Peyer's patch (tissue), 4 donors: ENCODE data around the gene RABAC1. TPM values are rescaled to one million over a fixed set of nuclear protein-coding genes. Genes with fewer than 3 reads are reported as not detected.

Experiments used
- DNase-seq, 3 donors: peaks; one replicate each; pipeline ENCODE4 v3.0.0-alpha.2; 2017 to 2019
- H3K27ac ChIP-seq, 4 donors: fragments of 200-600 bp; sonication (generic); one replicate each; pipeline ENCODE4 v1.5.1; 2016 to 2019
- H3K27me3 ChIP-seq, 2 donors: fragments of 200-600 bp; sonication (generic); one replicate each; pipeline ENCODE4 v1.5.1; 2019
- H3K36me3 ChIP-seq, 3 donors: fragments of 200-600 bp; sonication (generic); one replicate each; pipeline ENCODE4 v1.5.1; 2016 to 2019
- H3K4me1 ChIP-seq, 4 donors: fragments of 200-600 bp; sonication (generic); one replicate each; pipeline ENCODE4 v1.5.1; 2016 to 2019
- H3K4me3 ChIP-seq, 4 donors: fragments of 200-600 bp; sonication (generic); 1 replicate in 3 of 4; 2 replicates in 1 of 4; pipeline ENCODE4 v1.5.1; 2016 to 2019; ENCODE audit warnings: mild to moderate bottlenecking in 1 of 4
- H3K9me3 ChIP-seq, 4 donors: fragments of 200-600 bp; sonication (generic); one replicate each; pipeline ENCODE4 v1.5.1; 2016 to 2019; ENCODE audit warnings: mild to moderate bottlenecking in 1 of 4
- CTCF ChIP-seq, 6 experiments: fragments of 450-650 bp in 4 of 6; fragments of 200-600 bp in 2 of 6; sonication (generic) in 1 of 6; IDR thresholded peaks; one replicate each; pipeline ENCODE4 v1.5.1; 2017 to 2019; ENCODE audit warnings: antibody characterized with exemption in 6 of 6, mild to moderate bottlenecking in 3 of 6, moderate library complexity in 1 of 6
- POLR2A ChIP-seq, 2 donors: fragments of 450-650 bp; IDR thresholded peaks; one replicate each; pipeline ENCODE4 v1.5.1; 2017; ENCODE audit warnings: antibody characterized with exemption in 2 of 2, mild to moderate bottlenecking in 2 of 2, moderate library complexity in 2 of 2
- total RNA-seq, 4 donors: library from RNA; depleted of rRNA; stranded (reverse); fragments of >200 nt; gene quantifications; one replicate each; pipeline ENCODE4 v1.1.0, GENCODE V29; 2016

Gene RABAC1
- total RNA-seq, 4 donors from 2014 or later: 81.7 to 146 (median 124) TPM

GRCh38 chr19:41921577-41922576, 37.2 kb downstream of the RABAC1 start:
- Histone ChIP-seq H3K27ac (no peak overlapping the region), H3K9me3 (no peaks in the 10 kb centered on the region), H3K27me3 (peaks cover 0 to 28% of the 10 kb centered on the region in 2 donors), H3K4me3 (no peak overlapping the region), H3K36me3 (no peaks in the 10 kb centered on the region), H3K4me1 (no peaks in the 10 kb centered on the region)
- no peak for DNase-seq
- TF ChIP-seq CTCF (IDR thresholded peaks at IDR 0.05) (no peak), POLR2A (IDR thresholded peaks at IDR 0.05) (no peak)

- Histone ChIP-seq H3K4me1 (no peaks in the 10 kb centered on the region), H3K9me3 (no peaks in the 10 kb centered on the region), H3K36me3 (no peaks in the 10 kb centered on the region), H3K27ac (no peak overlapping the region), H3K27me3 (peaks cover 0 to 26% of the 10 kb centered on the region in 2 donors), H3K4me3 (no peak overlapping the region)
- no peak for DNase-seq
- TF ChIP-seq POLR2A (IDR thresholded peaks at IDR 0.05) (no peak), CTCF (IDR thresholded peaks at IDR 0.05) (no peak)
Observed at GRCh38 chr19:41920882-41921576, 38.1 kb downstream of the RABAC1 start.

- TF ChIP-seq POLR2A (IDR thresholded peaks at IDR 0.05) (no peak), CTCF (IDR thresholded peaks at IDR 0.05) (no peak)
- Histone ChIP-seq H3K9me3 (no peaks in the 10 kb centered on the region), H3K4me3 (no peak overlapping the region), H3K27ac (no peak overlapping the region), H3K36me3 (no peaks in the 10 kb centered on the region), H3K27me3 (peaks cover 0 to 35% of the 10 kb centered on the region in 2 donors), H3K4me1 (peaks cover 0 to 8% (median 3%) of the 10 kb centered on the region in 4 donors)
- no peak for DNase-seq
Observed at GRCh38 chr19:41919948-41920712, 39.0 kb downstream of the RABAC1 start.

- Histone ChIP-seq H3K9me3 (no peaks in the 10 kb centered on the region), H3K4me1 (peaks cover 0 to 13% (median 6%) of the 10 kb centered on the region in 4 donors), H3K27me3 (peaks cover 0 to 35% of the 10 kb centered on the region in 2 donors), H3K36me3 (no peaks in the 10 kb centered on the region), H3K4me3 (no peak overlapping the region), H3K27ac (no peak overlapping the region)
- DNase-seq: no peak
- no peak for TF ChIP-seq POLR2A (IDR thresholded peaks at IDR 0.05)
- no peak for TF ChIP-seq CTCF (IDR thresholded peaks at IDR 0.05)
Observed at GRCh38 chr19:41918653-41919244, 40.4 kb downstream of the RABAC1 start.

- H3K27ac ChIP-seq: no peak overlapping the region
- H3K9me3 ChIP-seq: no peaks in the 10 kb centered on the region
- no peaks in the 10 kb centered on the region for H3K36me3 ChIP-seq
- TF ChIP-seq POLR2A (IDR thresholded peaks at IDR 0.05) (no peak), CTCF (IDR thresholded peaks at IDR 0.05) (no peak)
- no peak overlapping the region for H3K4me3 ChIP-seq
- peaks cover 0 to 41% of the 10 kb centered on the region in 2 donors for H3K27me3 ChIP-seq
- DNase-seq: no peak
- peaks cover 0 to 19% (median 9%) of the 10 kb centered on the region in 4 donors for H3K4me1 ChIP-seq
Observed at GRCh38 chr19:41918095-41918494, 41.0 kb downstream of the RABAC1 start.
